NCI-H1105 (cell line): ENCODE results near the gene CASTOR1.

Experiments used
- DNase-seq: peaks from one replicate; lab custom pipeline; 2025; lab: John Stamatoyannopoulos, UW

CASTOR1 gene

GRCh38 chr22:30284172-30284571 lies 5.1 kb downstream of the CASTOR1 start:
- DNase-seq = no peak

GRCh38 chr22:30283342-30283741 lies 6.0 kb downstream of the CASTOR1 start:
- no peak for DNase-seq

- no peak for DNase-seq
These were observed 6.7 kb downstream of the CASTOR1 start for GRCh38 chr22:30282616-30283046.

- DNase-seq = no peak
These were observed 8.8 kb downstream of the CASTOR1 start for GRCh38 chr22:30280505-30280904.

- DNase-seq = no peak
These were observed 9.4 kb downstream of the CASTOR1 start for GRCh38 chr22:30279932-30280331.

- DNase-seq = no peak
These were observed 10.1 kb downstream of the CASTOR1 start for GRCh38 chr22:30279046-30279788.

GRCh38 chr22:30277547-30278344 lies 11.6 kb downstream of the CASTOR1 start:
- no peak for DNase-seq

- no peak for DNase-seq
These were observed 13.3 kb downstream of the CASTOR1 start for GRCh38 chr22:30276039-30276438.

GRCh38 chr22:30275625-30276024 lies 13.7 kb downstream of the CASTOR1 start:
- no peak for DNase-seq

GRCh38 chr22:30274437-30274812 lies 14.9 kb downstream of the CASTOR1 start:
- no peak for DNase-seq

GRCh38 chr22:30273711-30274436 lies 15.4 kb downstream of the CASTOR1 start:
- DNase-seq = no peak

GRCh38 chr22:30272781-30273601 lies 16.3 kb downstream of the CASTOR1 start:
- no peak for DNase-seq

- no peak for DNase-seq
These were observed 18.5 kb downstream of the CASTOR1 start for GRCh38 chr22:30270832-30271231.

GRCh38 chr22:30268331-30268730 lies 21.0 kb downstream of the CASTOR1 start:
- DNase-seq = no peak

GRCh38 chr22:30267382-30268302 lies 21.7 kb downstream of the CASTOR1 start:
- DNase-seq = no peak

GRCh38 chr22:30266445-30267381 lies 22.6 kb downstream of the CASTOR1 start, which contains the start of gene OSM:
Gene OSM (minus strand): TSS chr22:30266851. CDS start chr22:30266799, 52 bp downstream.
- no peak for DNase-seq

GRCh38 chr22:30265823-30266444 lies 23.4 kb downstream of the CASTOR1 start:
- DNase-seq = no peak

- no peak for DNase-seq
These were observed 24.1 kb downstream of the CASTOR1 start for GRCh38 chr22:30265131-30265720.

- DNase-seq = no peak
These were observed 25.4 kb downstream of the CASTOR1 start for GRCh38 chr22:30263883-30264282.
